A673 (cell line): ENCODE results near the gene CYP2W1. TPM values are rescaled to one million over a fixed set of nuclear protein-coding genes. Genes with fewer than 3 reads are reported as not detected.

Source experiments
- BruUV-seq: library from RNA; stranded (reverse); fragments of 400-500 nt; replicated peaks from 2 replicates; lab custom pipeline; 2021; lab: Mats Ljungman, UMichigan
- CTCF ChIA-PET: fragments of 300-600 bp; sonication (Branson Sonifier 250); formaldehyde crosslinking; loops from one replicate; lab custom pipeline; 2022; ENCODE audit warnings: antibody characterized with exemption; lab: Charles Lee
- POLR2A ChIA-PET: fragments of 300-600 bp; sonication (Branson Sonifier 250); formaldehyde crosslinking; loops from one replicate; lab custom pipeline; 2022; ENCODE audit warnings: antibody characterized with exemption; ENCODE audit not compliant: low non-redundant PET; lab: Charles Lee
- DNase-seq: peaks from one replicate; pipeline ENCODE4 v3.0.0-alpha.2; 2015; ENCODE audit warnings: low spot score
- H3K27ac ChIP-seq: fragments of 200-600 bp; sonication (generic); 2 replicates; pipeline ENCODE4 v1.5.1; 2016; ENCODE audit warnings: mixed run types, low read depth, mild to moderate bottlenecking, mixed read lengths, antibody characterized with exemption, low read length; ENCODE audit not compliant: poor library complexity, severe bottlenecking
- H3K27me3 ChIP-seq: fragments of 200-600 bp; sonication (generic); replicated peaks from 2 replicates; pipeline ENCODE4 v1.6.1; 2017; ENCODE audit warnings: mixed run types, low read depth, mild to moderate bottlenecking, mixed read lengths, antibody characterized with exemption, low read length; ENCODE audit not compliant: insufficient read depth, poor library complexity
- H3K36me3 ChIP-seq: fragments of 200-600 bp; sonication (generic); 2 replicates; pipeline ENCODE4 v1.6.1; 2016; ENCODE audit warnings: mixed run types, mild to moderate bottlenecking, mixed read lengths, antibody characterized with exemption, low read length; ENCODE audit not compliant: insufficient read depth, poor library complexity, severe bottlenecking
- H3K4me1 ChIP-seq: fragments of 200-600 bp; sonication (generic); 2 replicates; pipeline ENCODE4 v1.6.1; 2017; ENCODE audit warnings: mixed run types, mild to moderate bottlenecking, mixed read lengths, antibody characterized with exemption, low read length; ENCODE audit not compliant: insufficient read depth, poor library complexity, severe bottlenecking
- H3K4me3 ChIP-seq: fragments of 200-600 bp; sonication (generic); 2 replicates; pipeline ENCODE4 v1.5.1; 2016; ENCODE audit warnings: low read depth, mixed run types, mild to moderate bottlenecking, mixed read lengths, low read length; ENCODE audit not compliant: poor library complexity, severe bottlenecking
- H3K9me3 ChIP-seq: fragments of 200-600 bp; sonication (generic); 2 replicates; pipeline ENCODE4 v1.6.1; 2016; ENCODE audit warnings: mixed run types, low read depth, mild to moderate bottlenecking, mixed read lengths, antibody characterized with exemption, low read length; ENCODE audit not compliant: poor library complexity, severe bottlenecking
- CTCF ChIP-seq: fragments of 300-800, 200-600 bp; sonication (generic); conservative IDR thresholded peaks from 2 replicates; pipeline ENCODE4 v1.5.1; 2017; ENCODE audit warnings: low read depth, mild to moderate bottlenecking, antibody characterized with exemption, low read length, moderate library complexity, mixed read lengths
- EZH2 ChIP-seq: fragments of 200-600 bp; sonication (generic); IDR thresholded peaks from 2 replicates; pipeline ENCODE4 v1.6.1; 2017; ENCODE audit warnings: borderline replicate concordance, low read depth, mild to moderate bottlenecking, mixed read lengths, antibody characterized with exemption, low read length; ENCODE audit not compliant: poor library complexity, severe bottlenecking
- intact Hi-C: fragments of 100-400 bp; cut with micrococcal nuclease; formaldehyde crosslinking; loops from one replicate; pipeline ENCODE4 v1.10.0; 2022; ENCODE audit not compliant: unreplicated experiment
- total RNA-seq: library from RNA; stranded (reverse); gene quantifications from 2 replicates; pipeline ENCODE4 v1.2.3, GENCODE V29; 2021

The CYP2W1 gene
- total RNA-seq, 1 experiment from 2014 or later: not detected

GRCh38 chr7:1022801-1023465 is 40.0 kb downstream of the CYP2W1 start:
- no peak overlapping the region for H3K27ac ChIP-seq
- POLR2A ChIA-PET: no interaction called here
- TF ChIP-seq EZH2 (no peak), CTCF (no peak)
- BruUV-seq: no TSS peak
- H3K27me3 ChIP-seq: no peaks in the 10 kb centered on the region
- no peaks in the 10 kb centered on the region for H3K9me3 ChIP-seq
- CTCF ChIA-PET: no interaction called here
- DNase-seq: no peak
- H3K4me1 ChIP-seq: peaks cover 8% of the 10 kb centered on the region
- no peak overlapping the region for H3K4me3 ChIP-seq
- intact Hi-C loops: no loop called here
- peaks cover 18% of the 10 kb centered on the region for H3K36me3 ChIP-seq

- Histone ChIP-seq H3K4me1 (peaks cover 17% of the 10 kb centered on the region), H3K36me3 (peaks cover 15% of the 10 kb centered on the region), H3K27me3 (no peaks in the 10 kb centered on the region), H3K4me3 (no peak overlapping the region), H3K9me3 (no peaks in the 10 kb centered on the region), H3K27ac (peak overlapping the region; percentile 24)
- TF ChIP-seq EZH2 (no peak), CTCF (no peak)
- POLR2A ChIA-PET: no interaction called here
- intact Hi-C loops: no loop called here
- CTCF ChIA-PET: interaction anchor here (1.1 kb wide), 1 partner anchor 152 kb away, joined by 3 read pairs; no protein-coding TSS in a partner anchor
- BruUV-seq: no TSS peak
- no peak for DNase-seq
These were observed 41.4 kb downstream of the CYP2W1 start for GRCh38 chr7:1024331-1024841.

- no peak for TF ChIP-seq CTCF
- no peak for TF ChIP-seq EZH2
- no peak overlapping the region for H3K27ac ChIP-seq
- no peak overlapping the region for H3K4me3 ChIP-seq
- peaks cover 18% of the 10 kb centered on the region for H3K4me1 ChIP-seq
- ChIA-PET POLR2A (no interaction called here), CTCF (interaction anchor here (1.1 kb wide), 1 partner anchor 152 kb away, joined by 3 read pairs; no protein-coding TSS in a partner anchor)
- peaks cover 15% of the 10 kb centered on the region for H3K36me3 ChIP-seq
- H3K27me3 ChIP-seq: no peaks in the 10 kb centered on the region
- no TSS peak for BruUV-seq
- no peak for DNase-seq
- no peaks in the 10 kb centered on the region for H3K9me3 ChIP-seq
- intact Hi-C loops: no loop called here
These were observed 42.1 kb downstream of the CYP2W1 start for GRCh38 chr7:1024876-1025742.
